Ecto neural progenitor cell (in vitro differentiated cells): ENCODE results near the gene MITF.
"Not testable (repeated sequence)": the region's sequence is repeated elsewhere in the genome, so short reads cannot be mapped to it uniquely, and the experiment has no call there.

ENCODE experiments used
- DNase-seq: peaks from one replicate; pipeline ENCODE4 v3.0.0-alpha.2; 2018; ENCODE audit warnings: low spot score

The MITF gene

DNA sequence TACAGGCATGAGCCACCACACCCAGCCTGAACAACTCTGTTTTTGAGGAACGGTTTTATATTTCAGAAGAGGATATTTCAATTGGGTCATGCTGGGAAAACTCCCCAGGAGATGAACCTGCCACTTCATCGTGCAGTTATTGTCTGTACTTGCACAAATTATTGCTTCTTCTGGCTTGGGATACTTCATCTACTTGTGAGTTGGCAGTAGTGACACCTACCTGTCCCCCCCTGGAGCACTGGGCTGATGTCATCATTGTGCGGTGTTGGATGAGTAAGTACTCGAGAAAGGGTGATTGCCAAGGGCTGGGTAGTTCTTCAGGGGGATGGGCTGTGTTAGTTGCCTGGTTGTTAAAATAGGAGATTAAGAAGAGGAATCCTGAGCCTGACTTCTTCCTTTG is 175.1 kb downstream of the MITF start:
- no peak for DNase-seq

DNA sequence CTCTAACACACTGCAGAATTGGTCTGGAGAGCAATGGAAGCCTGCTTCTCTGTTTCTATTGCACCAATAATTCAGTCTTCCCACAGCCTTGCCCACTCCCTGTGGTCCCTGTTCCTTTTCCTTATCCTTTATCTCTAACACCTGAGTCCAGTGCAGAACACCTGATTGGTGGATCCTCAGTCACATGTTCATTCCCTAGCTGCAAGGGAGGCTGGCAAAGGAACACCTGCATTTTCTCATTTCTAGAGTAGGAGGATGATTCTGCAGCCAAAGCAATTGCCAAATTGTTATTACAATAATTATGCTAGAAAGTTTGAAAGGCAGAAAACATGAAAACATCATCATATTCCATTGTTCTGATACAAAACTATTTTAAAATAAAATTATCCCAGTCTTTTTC is 176.5 kb downstream of the MITF start:
- no peak for DNase-seq

GRCh38 chr3:69920009-69920408 is 180.7 kb downstream of the MITF start:
- not testable (repeated sequence) for DNase-seq

DNA sequence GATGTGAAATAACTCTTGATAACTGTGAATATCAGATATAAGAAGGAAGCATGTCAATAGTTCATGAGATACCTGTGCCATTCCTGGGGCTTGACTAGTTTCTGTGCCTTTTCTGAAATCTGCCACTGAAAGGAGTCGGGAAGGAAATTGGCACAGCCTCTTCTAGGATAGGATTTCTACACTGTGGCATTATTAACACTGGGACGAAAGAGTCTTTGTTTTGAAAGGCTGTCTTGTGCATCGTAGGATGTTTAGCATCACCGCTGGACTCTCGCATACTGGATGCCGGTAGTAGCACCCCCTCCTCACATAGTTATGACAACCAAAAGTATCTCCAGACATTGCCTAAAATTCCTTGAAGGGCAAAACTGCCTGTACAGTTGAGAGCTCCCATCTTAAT is 182.4 kb downstream of the MITF start:
- DNase-seq, result no peak

- DNase-seq, result no peak
Observed at GRCh38 chr3:69922521-69923000, 183.3 kb downstream of the MITF start.

- DNase-seq, result no peak
Observed at GRCh38 chr3:69925506-69925905, 186.2 kb downstream of the MITF start.

DNA sequence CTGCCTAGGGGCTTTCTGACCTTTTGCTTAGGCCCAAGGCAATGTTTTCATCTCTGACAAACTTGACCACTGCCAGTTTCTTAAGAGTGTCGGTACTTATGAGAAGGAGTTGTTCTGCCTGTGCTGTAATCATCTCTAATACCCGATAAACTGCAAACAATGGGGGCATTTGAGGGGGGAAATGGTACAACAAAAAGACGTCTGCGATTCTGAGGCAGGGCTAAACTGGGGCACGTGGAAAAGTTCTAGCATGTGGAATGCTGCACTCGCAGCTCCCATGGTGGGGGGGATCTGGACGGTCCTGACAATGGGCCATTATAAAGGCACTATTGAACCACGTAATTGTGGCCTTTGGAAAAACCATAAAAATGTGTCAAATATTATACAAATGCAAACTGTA is 187.1 kb downstream of the MITF start:
- DNase-seq, result no peak

DNA sequence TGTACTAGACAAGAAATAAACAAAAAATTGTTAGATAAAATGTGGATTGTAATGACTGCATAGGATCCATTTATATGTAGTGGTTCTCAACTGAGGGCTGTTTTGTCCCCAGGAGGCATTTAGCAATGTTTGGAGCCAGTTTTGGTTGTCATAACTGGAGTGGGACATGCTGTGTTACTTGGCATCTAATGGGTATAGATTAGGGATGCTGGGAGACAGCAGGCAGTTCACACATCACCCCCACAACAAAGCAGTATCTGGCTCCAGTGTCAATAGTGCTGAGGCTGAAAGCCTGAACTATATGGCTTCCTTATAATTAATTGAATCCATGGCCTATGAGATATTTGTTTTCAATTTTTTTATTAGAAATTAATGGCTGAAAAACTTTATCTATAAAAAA is 188.3 kb downstream of the MITF start:
- DNase-seq, result no peak

DNA sequence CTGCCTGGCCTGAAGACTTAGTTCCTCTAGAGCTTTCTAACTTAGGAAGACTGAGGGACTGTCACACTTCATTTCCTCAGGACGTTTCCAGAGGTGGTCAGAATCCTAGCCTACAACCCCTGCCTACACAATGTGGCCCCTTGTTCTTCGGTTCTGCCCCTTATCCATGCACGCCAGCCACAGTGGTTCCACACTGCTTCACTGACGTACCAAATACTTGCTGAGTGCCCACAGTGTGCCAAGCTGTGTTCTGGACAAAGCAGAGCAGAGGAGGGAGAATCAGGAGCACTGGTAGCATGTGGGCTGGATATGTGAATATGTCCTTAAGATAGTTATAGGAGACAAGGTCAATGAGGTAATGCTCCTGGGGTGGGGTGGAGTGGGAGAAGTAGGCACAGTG is 189.8 kb downstream of the MITF start:
- no peak for DNase-seq

DNA sequence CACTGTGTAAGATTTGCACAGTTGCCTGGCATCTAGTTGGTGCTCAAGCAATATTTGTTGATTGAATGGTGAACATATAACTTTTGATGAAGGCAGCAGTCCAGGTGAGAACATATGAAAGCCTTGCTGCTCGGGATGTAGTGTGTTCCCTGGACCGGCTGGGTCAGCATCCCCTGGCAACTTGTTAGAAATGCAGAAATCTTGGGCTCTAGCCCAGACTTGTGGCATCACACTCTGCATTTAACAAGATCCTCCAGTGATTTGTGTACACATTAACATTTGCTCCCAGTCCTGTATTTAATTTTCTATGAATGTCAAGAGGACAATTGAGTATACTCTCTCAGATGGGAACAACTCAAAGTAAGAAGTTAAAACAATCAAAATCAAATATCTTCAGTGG is 191.3 kb downstream of the MITF start:
- no peak for DNase-seq

GRCh38 chr3:69932087-69932486 is 192.8 kb downstream of the MITF start:
- DNase-seq, result no peak

GRCh38 chr3:69932501-69932900 is 193.2 kb downstream of the MITF start:
- DNase-seq, result no peak

DNA sequence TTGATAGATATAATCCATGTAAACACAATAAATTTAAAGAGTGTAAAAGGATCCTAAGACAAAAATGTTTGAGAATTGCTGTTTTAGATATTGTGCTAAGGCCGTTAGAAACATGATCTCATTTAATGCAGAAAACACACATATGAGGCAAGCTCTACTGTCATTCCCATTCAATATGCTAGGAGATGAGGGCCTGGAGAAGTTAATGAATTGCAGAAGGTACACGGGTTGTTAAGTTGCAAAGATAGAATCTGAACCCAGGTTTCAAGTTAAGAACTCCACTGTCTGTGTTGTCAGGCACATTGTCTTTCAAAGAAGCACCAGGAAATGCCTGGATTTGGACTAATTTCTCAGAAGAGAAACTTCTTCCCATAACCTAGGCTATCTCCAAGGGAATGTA is 195.1 kb downstream of the MITF start:
- DNase-seq, result no peak

DNA sequence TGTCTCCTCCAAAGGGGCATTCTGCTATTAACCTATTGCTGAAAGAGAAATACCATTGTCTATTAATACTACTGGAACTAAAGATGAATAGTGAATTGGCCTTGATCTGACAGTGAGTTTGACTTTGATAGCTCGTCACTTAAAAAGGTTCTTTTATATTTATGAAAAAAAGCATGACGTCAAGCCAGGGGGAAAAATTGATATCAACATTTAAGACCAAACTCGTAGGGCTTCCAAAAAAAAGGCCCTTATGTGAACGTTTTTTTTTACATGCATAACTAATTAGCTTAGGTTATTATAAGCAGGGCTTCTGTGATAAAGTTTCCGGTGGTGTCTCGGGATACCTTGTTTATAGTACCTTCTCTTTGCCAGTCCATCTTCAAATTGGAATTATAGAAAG is 197.0 kb downstream of the MITF start:
- no peak for DNase-seq

DNA sequence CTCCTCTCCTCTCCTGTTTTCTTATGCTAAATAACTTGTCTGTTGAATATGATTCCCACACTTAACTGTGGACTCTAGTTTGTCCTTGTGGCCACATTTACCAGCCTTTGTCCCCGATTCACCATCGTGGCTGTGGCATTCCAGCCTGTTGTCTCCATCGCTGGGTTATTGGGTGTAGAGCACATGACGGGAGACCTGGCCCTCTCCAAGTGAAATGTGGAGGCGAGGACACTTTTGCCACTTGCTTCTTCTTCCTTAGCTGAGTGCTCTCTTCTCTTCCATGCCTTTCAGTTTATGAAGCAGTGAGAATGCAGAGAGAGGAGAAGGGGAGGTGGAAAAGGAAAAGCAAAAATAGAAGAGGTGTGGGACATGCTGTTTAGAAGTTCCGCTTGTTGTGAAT is 198.8 kb downstream of the MITF start:
- no peak for DNase-seq

DNA sequence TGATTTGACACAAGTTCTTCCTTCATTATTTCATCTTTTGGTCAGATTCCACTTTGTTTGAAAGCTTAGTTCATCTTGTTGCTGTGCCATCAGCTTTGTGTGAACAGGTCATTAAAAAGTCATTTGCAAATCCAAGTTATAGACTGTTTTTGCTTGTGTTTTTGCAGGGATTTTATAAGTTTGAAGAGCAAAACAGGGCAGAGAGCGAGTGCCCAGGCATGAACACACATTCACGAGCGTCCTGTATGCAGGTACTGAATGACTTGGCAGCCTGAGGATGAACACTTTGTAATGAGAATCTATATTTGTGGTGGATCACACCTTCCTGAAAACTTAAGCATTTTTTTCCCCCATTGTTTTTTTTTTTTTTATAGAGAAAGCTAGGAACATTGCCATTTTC is 199.7 kb downstream of the MITF start:
- no peak for DNase-seq

GRCh38 chr3:69941037-69941436 is 201.8 kb downstream of the MITF start:
- no peak for DNase-seq

DNA sequence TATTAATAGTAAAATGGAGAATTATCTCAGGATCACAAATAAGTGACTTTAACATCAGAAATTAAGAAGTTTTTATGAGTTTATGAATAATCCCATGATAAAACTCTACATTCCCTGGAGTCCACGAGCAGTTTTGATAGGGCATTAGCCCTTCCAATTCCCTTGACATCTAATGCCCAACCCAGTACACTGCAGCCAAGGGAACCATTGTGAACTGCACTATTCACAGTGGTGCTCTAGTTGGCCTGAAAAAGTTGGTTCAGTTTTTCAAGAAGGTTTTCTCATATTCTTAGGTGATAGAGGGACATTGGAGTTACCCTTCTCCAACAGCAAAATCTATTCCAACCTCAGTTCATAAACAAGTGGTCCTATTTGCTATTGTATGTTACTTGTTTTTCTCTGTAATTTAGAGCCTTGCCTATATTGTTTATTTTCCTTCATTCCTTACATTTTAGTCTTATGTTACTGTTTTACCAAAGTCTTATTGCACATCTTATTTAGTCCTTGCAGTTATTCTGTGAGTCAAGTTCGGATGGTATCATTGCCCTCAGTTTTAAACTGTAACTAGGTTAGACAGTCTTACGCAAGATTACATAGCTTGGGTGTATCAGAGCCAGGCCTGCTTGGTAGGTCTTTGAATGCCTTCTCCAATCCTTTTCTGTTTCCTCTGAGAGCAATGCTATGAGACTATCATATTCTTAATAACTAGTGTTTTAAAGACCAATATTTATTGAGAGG is 202.3 kb downstream of the MITF start:
- DNase-seq, result no peak

DNA sequence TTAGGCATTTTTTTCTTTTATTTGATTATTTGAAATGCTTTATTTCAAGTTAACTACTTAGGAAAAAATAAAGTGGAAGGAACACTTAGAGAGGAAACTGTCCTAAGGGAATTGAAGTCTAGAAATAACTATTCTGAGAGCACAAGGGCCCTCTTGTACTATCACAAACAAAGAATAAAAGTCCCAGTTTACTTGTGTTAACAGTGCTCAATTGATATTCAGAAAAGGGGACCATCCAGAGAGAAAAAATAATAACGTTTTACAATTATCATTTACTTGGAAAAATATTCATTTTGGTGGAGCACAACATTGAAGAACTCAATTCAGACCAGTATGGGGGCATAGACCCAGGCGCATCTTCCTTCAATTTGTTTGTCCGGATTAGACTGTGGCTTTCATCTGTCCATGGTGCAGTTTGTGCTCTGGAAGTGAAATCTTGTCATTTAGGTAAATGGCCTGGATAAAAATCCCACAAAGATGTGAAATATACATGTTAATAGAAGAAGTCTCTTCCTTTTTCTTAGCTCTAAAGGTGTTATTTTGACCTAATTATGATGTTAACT is 205.7 kb downstream of the MITF start:
- no peak for DNase-seq

GRCh38 chr3:69948246-69948862 is 209.1 kb downstream of the MITF start:
- no peak for DNase-seq

DNA sequence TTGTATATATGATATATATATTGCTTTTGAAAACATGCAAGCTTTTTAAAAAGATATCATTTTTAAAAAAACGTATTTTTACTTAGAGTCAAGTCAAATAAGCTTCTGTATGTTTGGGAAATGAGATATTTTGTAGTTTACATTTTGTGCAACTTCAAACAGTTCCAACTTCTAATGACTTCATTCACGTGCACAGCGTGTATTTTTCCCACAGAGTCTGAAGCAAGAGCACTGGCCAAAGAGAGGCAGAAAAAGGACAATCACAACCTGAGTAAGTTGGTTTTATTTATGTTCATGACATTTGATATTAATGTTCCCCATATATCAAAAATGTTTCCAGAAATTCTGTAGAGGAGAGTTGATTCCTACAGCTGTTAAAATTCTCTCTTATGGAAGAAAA is 212.4 kb downstream of the MITF start:
- DNase-seq, result no peak

GRCh38 chr3:69959581-69959980 is 220.3 kb downstream of the MITF start:
- DNase-seq, result no peak

DNA sequence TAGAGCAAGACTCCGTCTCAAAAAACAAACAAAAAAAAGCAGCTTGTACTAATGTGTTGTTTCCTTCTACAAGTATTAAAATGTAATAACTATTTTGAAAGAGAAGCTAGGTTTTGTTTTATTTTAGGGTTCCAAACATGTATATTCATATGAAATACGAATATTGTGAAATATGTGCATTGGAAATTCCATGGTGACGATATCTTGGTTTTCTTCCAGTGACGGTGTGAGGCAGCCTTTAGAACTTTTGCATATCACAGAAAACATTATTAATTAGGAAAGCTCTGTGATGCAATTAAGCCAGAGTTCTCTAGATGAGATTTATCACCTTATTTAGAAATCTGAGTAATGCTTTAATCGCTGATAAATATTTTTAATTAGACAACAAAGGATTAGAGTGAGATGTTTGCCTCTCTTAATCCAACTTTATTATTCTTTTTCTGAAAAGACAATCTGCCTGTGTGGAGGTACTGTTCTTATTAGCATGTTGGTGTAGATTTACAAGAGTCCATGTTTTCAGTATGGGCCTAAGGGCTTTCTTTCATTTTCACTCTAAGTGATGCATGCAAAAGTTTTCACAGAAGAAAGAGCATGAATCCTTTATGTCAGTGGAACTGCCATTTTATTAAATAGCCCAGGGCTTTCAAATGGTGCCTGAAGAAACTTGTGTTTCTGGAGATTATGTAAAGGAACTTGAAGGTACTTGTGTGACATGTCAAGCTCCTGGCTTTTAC is 222.6 kb downstream of the MITF start:
- no peak for DNase-seq
